ENCODE data around the gene TXNDC12.
"Not testable (repeated sequence)": the region's sequence is repeated elsewhere in the genome, so short reads cannot be mapped to it uniquely, and the experiment has no call there.

Gene TXNDC12

GRCh38 chr1:52055066-52055865, at the start of gene TXNDC12:
Gene TXNDC12 (minus strand): TSS chr1:52055191. CDS start chr1:52055096, 95 bp downstream.
- peak; percentile 95 for DNase-seq

GRCh38 chr1:52102336-52103013, 47.5 kb upstream of the TXNDC12 start:
- no peak for DNase-seq

GRCh38 chr1:52098139-52098871, 43.3 kb upstream of the TXNDC12 start:
- DNase-seq: peak; percentile 11

- no peak for DNase-seq
These were observed 41.2 kb upstream of the TXNDC12 start for GRCh38 chr1:52096216-52096615.

GRCh38 chr1:52094300-52094699, 39.3 kb upstream of the TXNDC12 start:
- DNase-seq: not testable (repeated sequence)

GRCh38 chr1:52087892-52088291, 32.9 kb upstream of the TXNDC12 start:
- DNase-seq: not testable (repeated sequence)

- DNase-seq: no peak
These were observed 25.0 kb upstream of the TXNDC12 start for GRCh38 chr1:52080014-52080415.

GRCh38 chr1:52077277-52077676, 22.3 kb upstream of the TXNDC12 start:
- DNase-seq: not testable (repeated sequence)

- DNase-seq: no peak
These were observed 17.3 kb upstream of the TXNDC12 start for GRCh38 chr1:52072291-52072690.

GRCh38 chr1:52070704-52071103, 15.7 kb upstream of the TXNDC12 start:
- no peak for DNase-seq

GRCh38 chr1:52063192-52063591, 8.2 kb upstream of the TXNDC12 start:
- no peak for DNase-seq

- no peak for DNase-seq
These were observed 5.8 kb upstream of the TXNDC12 start for GRCh38 chr1:52060822-52061221.

GRCh38 chr1:52059888-52060287, 4.9 kb upstream of the TXNDC12 start:
- no peak for DNase-seq

- DNase-seq: no peak
These were observed 4.3 kb upstream of the TXNDC12 start for GRCh38 chr1:52059321-52059720.

- DNase-seq: no peak
These were observed 3.0 kb upstream of the TXNDC12 start for GRCh38 chr1:52057876-52058415.

GRCh38 chr1:52057255-52057654, 2.3 kb upstream of the TXNDC12 start:
- DNase-seq: peak; percentile 29

GRCh38 chr1:52056937-52057231, 1.9 kb upstream of the TXNDC12 start:
- no peak for DNase-seq

GRCh38 chr1:52056163-52056936, 1.4 kb upstream of the TXNDC12 start, which contains the start of gene BTF3L4:
Gene BTF3L4 (plus strand): TSS chr1:52056295. CDS start chr1:52059848, 3,553 bp downstream.
- peak; percentile 99 for DNase-seq

GRCh38 chr1:52055866-52056162, 823 bp upstream of the TXNDC12 start:
- no peak for DNase-seq

GRCh38 chr1:52054496-52055065, 410 bp downstream of the TXNDC12 start:
- DNase-seq: peak; percentile 34

- no peak for DNase-seq
These were observed 1.1 kb downstream of the TXNDC12 start for GRCh38 chr1:52053862-52054261.

GRCh38 chr1:52049337-52049736, 5.7 kb downstream of the TXNDC12 start:
- DNase-seq: not testable (repeated sequence)

Measured in NCI-H82 (cell line).